K562 (cell line): ENCODE measurements around the gene PRPF6.

ENCODE experiments used
- CHD2 ChIP-seq: IDR thresholded peaks from 2 replicates; pipeline ENCODE4 v1.6.1; 2011; ENCODE audit warnings: low read depth, low read length
- CTCF ChIP-seq, 3 experiments: IDR thresholded peaks in 2 of 3; conservative IDR thresholded peaks in 1 of 3; 2 replicates each; pipeline ENCODE4 v1.5.1; 2011 to 2012; ENCODE audit warnings: low read length in 3 of 3, mild to moderate bottlenecking in 3 of 3, control low read depth in 2 of 3, improper control_type of control experiment in 1 of 3, inconsistent platforms in 1 of 3, low read depth in 1 of 3, mixed read lengths in 1 of 3, moderate library complexity in 1 of 3; ENCODE audit not compliant: insufficient read depth in 2 of 3
- ELK1 ChIP-seq: sonication (generic); formaldehyde crosslinking; IDR thresholded peaks from 2 replicates; pipeline ENCODE4 v1.8.1; 2022; ENCODE audit warnings: missing genetic modification reagents
- FOSL1 ChIP-seq: fragments of 200-800 bp; sonication (Bioruptor generic); conservative IDR thresholded peaks from 2 replicates; pipeline ENCODE4 v1.6.1; 2016; ENCODE audit warnings: missing genetic modification characterization, missing compliant biosample characterization
- FOXK2 ChIP-seq, 2 experiments: fragments of 450-650 bp; IDR thresholded peaks in 1 of 2; conservative IDR thresholded peaks in 1 of 2; 2 replicates each; pipeline ENCODE4 v1.6.1; 2016; ENCODE audit warnings: low read depth in 2 of 2, mild to moderate bottlenecking in 1 of 2
- MXI1 ChIP-seq: IDR thresholded peaks from 2 replicates; pipeline ENCODE4 v1.6.1; 2011; ENCODE audit warnings: low read depth, mild to moderate bottlenecking, improper control_type of control experiment, low read length
- NFXL1 ChIP-seq: fragments of 450-650 bp; formaldehyde crosslinking; IDR thresholded peaks from 2 replicates; pipeline ENCODE4 v1.4.0; 2021; ENCODE audit warnings: mild to moderate bottlenecking
- RFX5 ChIP-seq: IDR thresholded peaks from 2 replicates; pipeline ENCODE4 v1.6.1; 2011; ENCODE audit warnings: low read depth, mild to moderate bottlenecking, improper control_type of control experiment, low read length
- SRF ChIP-seq, 2 experiments: fragments of 250-450, 450-650 bp in 1 of 2; sonication (Bioruptor Pico) in 1 of 2; sonication (generic) in 1 of 2; formaldehyde crosslinking; IDR thresholded peaks; 2 replicates each; pipeline versions ENCODE4 v1.5.0 to v1.5.1; 2020 to 2022; ENCODE audit warnings: mild to moderate bottlenecking in 1 of 2, missing genetic modification reagents in 1 of 2
- TGIF2 ChIP-seq: sonication (generic); formaldehyde crosslinking; IDR thresholded peaks from 2 replicates; pipeline ENCODE4 v1.8.1; 2022; ENCODE audit warnings: mild to moderate bottlenecking, missing genetic modification reagents, moderate library complexity
- ZNF12 ChIP-seq: sonication (generic); formaldehyde crosslinking; IDR thresholded peaks from 2 replicates; pipeline ENCODE4 v1.4.0; 2020; ENCODE audit warnings: mild to moderate bottlenecking, missing genetic modification reagents
- ZNF274 ChIP-seq: IDR thresholded peaks from 2 replicates; pipeline ENCODE4 v1.6.1; 2011; ENCODE audit warnings: low read depth, mild to moderate bottlenecking, low read length, moderate library complexity, borderline replicate concordance
- TF ChIP-seq, protein P1 (sequence below): sonication (generic); formaldehyde crosslinking; IDR thresholded peaks from 2 replicates; pipeline ENCODE4 v1.8.1; 2022; ENCODE audit warnings: missing genetic modification reagents
- TF ChIP-seq, protein P2 (sequence below), 2 experiments: fragments of 450-650 bp; formaldehyde crosslinking in 1 of 2; IDR thresholded peaks; 2 replicates each; pipeline versions ENCODE4 v1.4.0 to v1.6.1; 2014 to 2020; ENCODE audit warnings: mild to moderate bottlenecking in 2 of 2, borderline replicate concordance in 1 of 2, low read depth in 1 of 2

DNA sequence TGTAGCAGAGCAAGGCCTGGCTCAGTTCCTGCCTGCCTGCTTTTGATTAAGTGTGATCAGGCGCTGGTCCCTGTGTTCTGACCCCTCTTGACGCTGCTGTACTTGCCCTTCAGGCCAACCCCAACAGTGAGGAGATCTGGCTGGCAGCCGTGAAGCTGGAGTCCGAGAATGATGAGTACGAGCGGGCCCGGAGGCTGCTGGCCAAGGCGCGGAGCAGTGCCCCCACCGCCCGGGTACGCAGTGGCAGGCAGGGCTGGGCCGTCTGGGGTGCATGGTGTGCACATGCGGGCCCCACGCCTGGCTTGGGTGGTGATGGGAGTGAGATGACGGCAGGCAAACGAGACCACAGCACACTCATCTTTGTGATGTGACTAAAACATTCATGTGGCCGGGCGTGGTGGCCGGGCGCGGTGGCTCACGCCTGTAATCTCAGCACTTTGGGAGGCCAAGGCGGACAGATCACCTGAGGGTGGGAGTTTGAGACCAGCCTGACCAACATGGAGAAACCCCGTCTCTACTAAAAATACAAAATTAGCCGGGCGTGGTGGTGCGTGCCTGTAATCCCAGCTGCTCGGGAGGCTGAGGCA is 45.0 kb downstream of the PRPF6 start:
- TF ChIP-seq RFX5 = no peak
- TF ChIP-seq, protein P1, sequence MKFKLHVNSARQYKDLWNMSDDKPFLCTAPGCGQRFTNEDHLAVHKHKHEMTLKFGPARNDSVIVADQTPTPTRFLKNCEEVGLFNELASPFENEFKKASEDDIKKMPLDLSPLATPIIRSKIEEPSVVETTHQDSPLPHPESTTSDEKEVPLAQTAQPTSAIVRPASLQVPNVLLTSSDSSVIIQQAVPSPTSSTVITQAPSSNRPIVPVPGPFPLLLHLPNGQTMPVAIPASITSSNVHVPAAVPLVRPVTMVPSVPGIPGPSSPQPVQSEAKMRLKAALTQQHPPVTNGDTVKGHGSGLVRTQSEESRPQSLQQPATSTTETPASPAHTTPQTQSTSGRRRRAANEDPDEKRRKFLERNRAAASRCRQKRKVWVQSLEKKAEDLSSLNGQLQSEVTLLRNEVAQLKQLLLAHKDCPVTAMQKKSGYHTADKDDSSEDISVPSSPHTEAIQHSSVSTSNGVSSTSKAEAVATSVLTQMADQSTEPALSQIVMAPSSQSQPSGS (CRISPR knock-in tag) = no peak
- no peak for TF ChIP-seq MXI1
- no peak for TF ChIP-seq CTCF (IDR thresholded peaks at IDR 0.05 in 2 of 3, conservative IDR thresholded peaks at IDR 0.05 in 1 of 3; ENCODE audit: insufficient read depth in 2 of 3, low read depth in 1 of 3, low read length in 3 of 3)
- TF ChIP-seq SRF (CRISPR knock-in tag; IDR thresholded peaks at IDR 0.05) = no peak
- no peak for TF ChIP-seq FOSL1 (tag)
- no peak for TF ChIP-seq CHD2
- TF ChIP-seq, protein P2, sequence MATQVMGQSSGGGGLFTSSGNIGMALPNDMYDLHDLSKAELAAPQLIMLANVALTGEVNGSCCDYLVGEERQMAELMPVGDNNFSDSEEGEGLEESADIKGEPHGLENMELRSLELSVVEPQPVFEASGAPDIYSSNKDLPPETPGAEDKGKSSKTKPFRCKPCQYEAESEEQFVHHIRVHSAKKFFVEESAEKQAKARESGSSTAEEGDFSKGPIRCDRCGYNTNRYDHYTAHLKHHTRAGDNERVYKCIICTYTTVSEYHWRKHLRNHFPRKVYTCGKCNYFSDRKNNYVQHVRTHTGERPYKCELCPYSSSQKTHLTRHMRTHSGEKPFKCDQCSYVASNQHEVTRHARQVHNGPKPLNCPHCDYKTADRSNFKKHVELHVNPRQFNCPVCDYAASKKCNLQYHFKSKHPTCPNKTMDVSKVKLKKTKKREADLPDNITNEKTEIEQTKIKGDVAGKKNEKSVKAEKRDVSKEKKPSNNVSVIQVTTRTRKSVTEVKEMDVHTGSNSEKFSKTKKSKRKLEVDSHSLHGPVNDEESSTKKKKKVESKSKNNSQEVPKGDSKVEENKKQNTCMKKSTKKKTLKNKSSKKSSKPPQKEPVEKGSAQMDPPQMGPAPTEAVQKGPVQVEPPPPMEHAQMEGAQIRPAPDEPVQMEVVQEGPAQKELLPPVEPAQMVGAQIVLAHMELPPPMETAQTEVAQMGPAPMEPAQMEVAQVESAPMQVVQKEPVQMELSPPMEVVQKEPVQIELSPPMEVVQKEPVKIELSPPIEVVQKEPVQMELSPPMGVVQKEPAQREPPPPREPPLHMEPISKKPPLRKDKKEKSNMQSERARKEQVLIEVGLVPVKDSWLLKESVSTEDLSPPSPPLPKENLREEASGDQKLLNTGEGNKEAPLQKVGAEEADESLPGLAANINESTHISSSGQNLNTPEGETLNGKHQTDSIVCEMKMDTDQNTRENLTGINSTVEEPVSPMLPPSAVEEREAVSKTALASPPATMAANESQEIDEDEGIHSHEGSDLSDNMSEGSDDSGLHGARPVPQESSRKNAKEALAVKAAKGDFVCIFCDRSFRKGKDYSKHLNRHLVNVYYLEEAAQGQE (IDR thresholded peaks at IDR 0.05; ENCODE audit: borderline replicate concordance) = no peak
- TF ChIP-seq, protein P2 (CRISPR knock-in tag; IDR thresholded peaks at IDR 0.05; ENCODE audit: low read depth) = no peak
- no peak for TF ChIP-seq FOXK2 (conservative IDR thresholded peaks at IDR 0.05 in 1 of 2, IDR thresholded peaks at IDR 0.05 in 1 of 2; ENCODE audit: low read depth in 2 of 2)
- no peak for TF ChIP-seq ZNF274
- TF ChIP-seq NFXL1 (CRISPR knock-in tag) = no peak
- no peak for TF ChIP-seq ZNF12
- no peak for TF ChIP-seq TGIF2
- no peak for TF ChIP-seq ELK1 (CRISPR knock-in tag)
